CD14-positive monocyte (primary cell): ENCODE results near the gene GPC1. TPM values are rescaled to one million over a fixed set of nuclear protein-coding genes. Genes with fewer than 3 reads are reported as not detected.
A peak's percentile ranks its signal among the peaks of the same experiment; 100 is the strongest.

Experiments used
- DNase-seq, 3 donors: peaks; one replicate each; pipeline ENCODE4 v3.0.0-alpha.2; 2011 to 2022
- H2AFZ ChIP-seq: 2 replicates; pipeline ENCODE4 v1.6.0; 2012; ENCODE audit warnings: mild to moderate bottlenecking, low read depth, low read length, inconsistent platforms; ENCODE audit not compliant: insufficient read depth, poor library complexity, severe bottlenecking
- H3K27ac ChIP-seq, 2 donors: 1 replicate in 1 of 2; 2 replicates in 1 of 2; pipeline ENCODE4 v1.5.1; 2012 to 2013; ENCODE audit warnings: low read length in 2 of 2, control low read depth in 1 of 2, inconsistent platforms in 1 of 2, low read depth in 1 of 2, mild to moderate bottlenecking in 1 of 2
- H3K27me3 ChIP-seq, 2 donors: one replicate each; pipeline versions ENCODE4 v1.6.0 to v1.6.1; 2011 to 2013; ENCODE audit warnings: low read length in 2 of 2; ENCODE audit not compliant: control insufficient read depth in 2 of 2, insufficient read depth in 2 of 2
- H3K36me3 ChIP-seq, 2 donors: replicated peaks in 1 of 2; 1 replicate in 1 of 2; 2 replicates in 1 of 2; pipeline versions ENCODE4 v1.5.1 to v1.6.1; 2012 to 2013; ENCODE audit warnings: low read length in 2 of 2, control low read depth in 1 of 2, inconsistent platforms in 1 of 2, mild to moderate bottlenecking in 1 of 2; ENCODE audit not compliant: insufficient read depth in 2 of 2, control insufficient read depth in 1 of 2
- H3K4me1 ChIP-seq, 2 donors: 1 replicate in 1 of 2; 2 replicates in 1 of 2; pipeline versions ENCODE4 v1.5.1 to v1.6.1; 2012 to 2013; ENCODE audit warnings: low read length in 2 of 2, control low read depth in 1 of 2, inconsistent platforms in 1 of 2, mild to moderate bottlenecking in 1 of 2, moderate library complexity in 1 of 2; ENCODE audit not compliant: insufficient read depth in 2 of 2, control insufficient read depth in 1 of 2
- H3K4me2 ChIP-seq: replicated peaks from 2 replicates; pipeline ENCODE3; 2012; ENCODE audit warnings: low read length, moderate library complexity, mild to moderate bottlenecking; ENCODE audit not compliant: poor library complexity, severe bottlenecking; ENCODE audit errors: extremely low read depth
- H3K4me3 ChIP-seq, 3 experiments: fragments of 200-600 bp in 1 of 3; sonication (generic) in 1 of 3; replicated peaks in 1 of 3; 1 replicate in 2 of 3; 2 replicates in 1 of 3; pipeline ENCODE4 v1.5.1; 2011 to 2013; ENCODE audit warnings: low read length in 3 of 3, mild to moderate bottlenecking in 3 of 3, control low read depth in 2 of 3, low read depth in 2 of 3, inconsistent platforms in 1 of 3, moderate library complexity in 1 of 3
- H3K79me2 ChIP-seq: 2 replicates; pipeline ENCODE4 v1.6.0; 2012; ENCODE audit warnings: mild to moderate bottlenecking, control low read depth, inconsistent platforms, low read length, moderate library complexity; ENCODE audit not compliant: insufficient read depth
- H3K9ac ChIP-seq: 2 replicates; pipeline ENCODE4 v1.6.0; 2017; ENCODE audit warnings: low read length, mild to moderate bottlenecking; ENCODE audit not compliant: insufficient read depth, poor library complexity, severe bottlenecking
- H3K9me3 ChIP-seq, 2 donors: replicated peaks in 1 of 2; 1 replicate in 1 of 2; 2 replicates in 1 of 2; pipeline versions ENCODE4 v1.5.1 to v1.6.1; 2012 to 2013; ENCODE audit warnings: low read length in 2 of 2, control low read depth in 1 of 2; ENCODE audit not compliant: control insufficient read depth in 1 of 2, insufficient read depth in 1 of 2
- H4K20me1 ChIP-seq: 2 replicates; pipeline ENCODE4 v1.6.0; 2012; ENCODE audit warnings: mild to moderate bottlenecking, low read length, control low read depth, moderate library complexity; ENCODE audit not compliant: insufficient read depth
- H3K27ac Mint-ChIP-seq, 7 donors: one replicate each; pipeline ENCODE4 v1.8.0; 2020; ENCODE audit warnings: mild to moderate bottlenecking in 7 of 7, mixed read lengths in 7 of 7, moderate library complexity in 6 of 7, inconsistent platforms in 2 of 7
- H3K27me3 Mint-ChIP-seq, 3 donors: one replicate each; pipeline ENCODE4 v1.8.0; 2021 to 2022; ENCODE audit warnings: low read depth in 3 of 3, mild to moderate bottlenecking in 3 of 3, mixed read lengths in 3 of 3, moderate library complexity in 3 of 3, inconsistent platforms in 1 of 3
- H3K36me3 Mint-ChIP-seq, 2 donors: one replicate each; pipeline ENCODE4 v1.8.0; 2020; ENCODE audit warnings: mixed read lengths in 2 of 2, inconsistent platforms in 1 of 2, mild to moderate bottlenecking in 1 of 2
- H3K4me1 Mint-ChIP-seq: one replicate; pipeline ENCODE4 v1.8.0; 2020; ENCODE audit warnings: mild to moderate bottlenecking, mixed read lengths
- H3K4me3 Mint-ChIP-seq, 2 donors: one replicate each; pipeline ENCODE4 v1.8.0; 2020; ENCODE audit warnings: mild to moderate bottlenecking in 2 of 2, mixed read lengths in 2 of 2, moderate library complexity in 1 of 2
- H3K9me3 Mint-ChIP-seq, 7 donors: one replicate each; pipeline ENCODE4 v1.8.0; 2020 to 2022; ENCODE audit warnings: mixed read lengths in 7 of 7, mild to moderate bottlenecking in 6 of 7, moderate library complexity in 6 of 7, inconsistent platforms in 2 of 7
- CTCF ChIP-seq: fragments of 200-600 bp; IDR thresholded peaks from one replicate; pipeline ENCODE4 v1.8.0; 2022; ENCODE audit warnings: antibody characterized with exemption, mild to moderate bottlenecking
- WGBS: methylation state at CpG from one replicate; pipeline ENCODE4 v1.1.5; 2013; ENCODE audit warnings: missing lambda C conversion rate; ENCODE audit not compliant: insufficient coverage; 5-methylcytosine and 5-hydroxymethylcytosine counted together
- intact Hi-C, 2 donors: fragments of 100-400 bp; cut with micrococcal nuclease; formaldehyde crosslinking; loops; one replicate each; pipeline versions ENCODE4 v1.15.0 to v1.15.1; 2023
- polyA plus RNA-seq, 3 donors: library from polyadenylated mRNA; depleted of rRNA in 1 of 3; unstranded in 2 of 3; stranded (reverse) in 1 of 3; fragments of 300-500 nt in 2 of 3; fragments of >200 nt in 1 of 3; fragmentation: Illumina TruSeq in 2 of 3; gene quantifications; 1 replicate in 2 of 3; 2 replicates in 1 of 3; pipeline ENCODE4 v1.2.3, GENCODE V29; 2012 to 2021

Gene GPC1
- polyA plus RNA-seq, 3 donors = 0.08 TPM; not detected in 2

GRCh38 chr2:240456447-240457222, 21.2 kb downstream of the GPC1 start:
- 77% methylated on average over 11 of the region's 17 CpGs for WGBS
- Mint-ChIP-seq H3K27me3 (peaks cover 43 to 62% (median 50%) of the 10 kb centered on the region in 3 donors), H3K27ac (no peak overlapping the region), H3K4me1 (no peaks in the 10 kb centered on the region), H3K9me3 (peaks cover 0 to 16% (median 3%) of the 10 kb centered on the region in 7 donors), H3K36me3 (peaks cover 2 to 5% of the 10 kb centered on the region in 2 donors), H3K4me3 (peak overlapping the region in 1 of 2 donors; percentile 60)
- Histone ChIP-seq H3K9ac (no peak overlapping the region), H3K79me2 (no peaks in the 10 kb centered on the region), H3K9me3 (peaks cover 0 to 13% of the 10 kb centered on the region in 2 donors), H3K4me1 (no peaks in the 10 kb centered on the region), H3K27me3 (peaks cover 25 to 46% of the 10 kb centered on the region in 2 donors), H3K27ac (no peak overlapping the region), H3K4me2 (no peak overlapping the region), H2AFZ (no peak overlapping the region), H4K20me1 (no peaks in the 10 kb centered on the region), H3K4me3 (no peak overlapping the region), H3K36me3 (no peaks in the 10 kb centered on the region)
- intact Hi-C loops = no loop called here
- no peak for DNase-seq
- no peak for TF ChIP-seq CTCF

GRCh38 chr2:240457223-240458043, 22.0 kb downstream of the GPC1 start:
- no peak for DNase-seq
- Mint-ChIP-seq H3K9me3 (peaks cover 0 to 12% (median 2%) of the 10 kb centered on the region in 7 donors), H3K27ac (no peak overlapping the region), H3K27me3 (peaks cover 36 to 56% (median 42%) of the 10 kb centered on the region in 3 donors), H3K4me3 (no peak overlapping the region), H3K4me1 (no peaks in the 10 kb centered on the region), H3K36me3 (peaks cover 0 to 2% of the 10 kb centered on the region in 2 donors)
- no peak for TF ChIP-seq CTCF
- no peaks in the 10 kb centered on the region for H4K20me1 ChIP-seq
- peaks cover 0 to 10% of the 10 kb centered on the region in 2 donors for H3K9me3 ChIP-seq
- no peak overlapping the region for H3K27ac ChIP-seq
- no peaks in the 10 kb centered on the region for H3K4me1 ChIP-seq
- no peaks in the 10 kb centered on the region for H3K36me3 ChIP-seq
- H3K27me3 ChIP-seq = peaks cover 20 to 38% of the 10 kb centered on the region in 2 donors
- no peaks in the 10 kb centered on the region for H3K79me2 ChIP-seq
- no peak overlapping the region for H2AFZ ChIP-seq
- intact Hi-C loops = no loop called here
- H3K4me3 ChIP-seq = no peak overlapping the region
- no peak overlapping the region for H3K9ac ChIP-seq
- no peak overlapping the region for H3K4me2 ChIP-seq
- WGBS = 90% methylated on average over 12 of the region's 22 CpGs
